Nephron (organoid): ENCODE results near the gene UBR2.

Experiments used
- H3K27ac Mint-ChIP-seq, 3 experiments: 2 replicates each; pipeline ENCODE4 v1.8.0; 2020; ENCODE audit warnings: mixed read lengths in 3 of 3, mild to moderate bottlenecking in 2 of 3, moderate library complexity in 1 of 3
- H3K27me3 Mint-ChIP-seq: 2 replicates; pipeline ENCODE4 v1.8.0; 2021; ENCODE audit warnings: low read depth, mild to moderate bottlenecking, moderate library complexity, mixed read lengths
- H3K36me3 Mint-ChIP-seq: 2 replicates; pipeline ENCODE4 v1.8.0; 2020; ENCODE audit warnings: low read depth, mixed read lengths
- H3K4me1 Mint-ChIP-seq: 2 replicates; pipeline ENCODE4 v1.8.0; 2020; ENCODE audit warnings: mixed read lengths
- H3K4me3 Mint-ChIP-seq, 3 experiments: 2 replicates each; pipeline ENCODE4 v1.8.0; 2020; ENCODE audit warnings: mild to moderate bottlenecking in 3 of 3, mixed read lengths in 3 of 3, moderate library complexity in 2 of 3
- H3K9me3 Mint-ChIP-seq: 2 replicates; pipeline ENCODE4 v1.8.0; 2020; ENCODE audit warnings: mixed read lengths
- CTCF ChIP-seq, 3 experiments: fragments of 200-600 bp; sonication (generic); IDR thresholded peaks; one replicate each; pipeline ENCODE4 v1.5.0; 2021; ENCODE audit warnings: antibody characterized with exemption in 3 of 3; ENCODE audit not compliant: unreplicated experiment in 3 of 3

Gene UBR2

GRCh38 chr6:42720739-42721138, 156.9 kb downstream of the UBR2 start:
- no peak for TF ChIP-seq CTCF (IDR thresholded peaks at IDR 0.05; ENCODE audit: unreplicated experiment in 3 of 3)
- H3K4me3 Mint-ChIP-seq, result no peak overlapping the region
- peaks cover 16% of the 10 kb centered on the region for H3K27me3 Mint-ChIP-seq
- H3K27ac Mint-ChIP-seq, result no peak overlapping the region
- H3K36me3 Mint-ChIP-seq, result no peaks in the 10 kb centered on the region
- H3K4me1 Mint-ChIP-seq, result no peaks in the 10 kb centered on the region
- H3K9me3 Mint-ChIP-seq, result no peaks in the 10 kb centered on the region

GRCh38 chr6:42722497-42722896, 158.7 kb downstream of the UBR2 start, which contains the start of gene PRPH2:
TSS of gene PRPH2 (minus strand) at chr6:42722597. CDS start at chr6:42722334, 263 bp downstream.
- Mint-ChIP-seq H3K36me3 (no peaks in the 10 kb centered on the region), H3K4me1 (peaks cover 5% of the 10 kb centered on the region), H3K27ac (no peak within 1 kb of the TSS), H3K4me3 (no peak within 1 kb of the TSS), H3K9me3 (no peaks in the 10 kb centered on the region), H3K27me3 (peaks cover 16% of the 10 kb centered on the region)
- TF ChIP-seq CTCF (IDR thresholded peaks at IDR 0.05; ENCODE audit: unreplicated experiment in 3 of 3), result no peak

- Mint-ChIP-seq H3K4me3 (no peak overlapping the region), H3K4me1 (peaks cover 5% of the 10 kb centered on the region), H3K36me3 (no peaks in the 10 kb centered on the region), H3K9me3 (no peaks in the 10 kb centered on the region), H3K27me3 (peaks cover 15% of the 10 kb centered on the region), H3K27ac (no peak overlapping the region)
- no peak for TF ChIP-seq CTCF (IDR thresholded peaks at IDR 0.05; ENCODE audit: unreplicated experiment in 3 of 3)
Observed at GRCh38 chr6:42724825-42725224, 161.0 kb downstream of the UBR2 start.

- Mint-ChIP-seq H3K27ac (no peak overlapping the region), H3K4me1 (peaks cover 5% of the 10 kb centered on the region), H3K9me3 (no peaks in the 10 kb centered on the region), H3K27me3 (peaks cover 6% of the 10 kb centered on the region), H3K36me3 (no peaks in the 10 kb centered on the region), H3K4me3 (no peak overlapping the region)
- no peak for TF ChIP-seq CTCF (IDR thresholded peaks at IDR 0.05; ENCODE audit: unreplicated experiment in 3 of 3)
Observed at GRCh38 chr6:42726026-42726425, 162.2 kb downstream of the UBR2 start.

- Mint-ChIP-seq H3K9me3 (no peaks in the 10 kb centered on the region), H3K27me3 (peaks cover 4% of the 10 kb centered on the region), H3K4me3 (peak overlapping the region in 2 of 3 experiments; percentile 14 to 34), H3K4me1 (peaks cover 5% of the 10 kb centered on the region), H3K27ac (peak overlapping the region in 1 of 3 experiments; percentile 44), H3K36me3 (no peaks in the 10 kb centered on the region)
- TF ChIP-seq CTCF (IDR thresholded peaks at IDR 0.05; ENCODE audit: unreplicated experiment in 3 of 3), result peak; percentile 92 to 94 (median 92)
Observed at GRCh38 chr6:42726485-42727086, 162.8 kb downstream of the UBR2 start.

GRCh38 chr6:42727087-42727611, 163.3 kb downstream of the UBR2 start:
- Mint-ChIP-seq H3K27me3 (no peaks in the 10 kb centered on the region), H3K4me3 (no peak overlapping the region), H3K27ac (no peak overlapping the region), H3K9me3 (no peaks in the 10 kb centered on the region), H3K36me3 (no peaks in the 10 kb centered on the region), H3K4me1 (peaks cover 5% of the 10 kb centered on the region)
- TF ChIP-seq CTCF (IDR thresholded peaks at IDR 0.05; ENCODE audit: unreplicated experiment in 3 of 3), result no peak
